Endothelial cell of umbilical vein (primary cell): ENCODE results near the gene TUT1. TPM values are rescaled to one million over a fixed set of nuclear protein-coding genes. Genes with fewer than 3 reads are reported as not detected.

ENCODE experiments used
- BruUV-seq: library from RNA; stranded (reverse); fragments of 400-500 nt; replicated peaks from 2 replicates; lab custom pipeline; 2021; lab: Mats Ljungman, UMichigan
- CTCF ChIA-PET: fragments of 300-600, 350-600 bp; sonication (Branson Sonifier 250); formaldehyde crosslinking; loops from one replicate; lab custom pipeline; 2021; ENCODE audit warnings: antibody characterized with exemption, inconsistent platforms; lab: Charles Lee
- POLR2A ChIA-PET: fragments of 300-600, 350-600 bp; sonication (Branson Sonifier 250); formaldehyde crosslinking; loops from one replicate; lab custom pipeline; 2021; ENCODE audit warnings: antibody characterized with exemption, inconsistent platforms; lab: Charles Lee
- DNase-seq: peaks from one replicate; pipeline ENCODE4 v3.0.0-alpha.2; 2011; ENCODE audit warnings: low read depth, low spot score
- FAIRE-seq: peaks from 2 replicates; lab custom pipeline; 2011; peaks lifted over from hg19 to GRCh38; lab: Jason Lieb, UNC
- H2AFZ ChIP-seq: 2 replicates; pipeline ENCODE4 v1.6.0; 2012; ENCODE audit warnings: low read depth, low read length, control low read depth, inconsistent platforms
- H3K27ac ChIP-seq: 2 replicates; pipeline ENCODE4 v1.5.1; 2011; ENCODE audit warnings: low read depth, mild to moderate bottlenecking, control low read depth, low read length, moderate library complexity; ENCODE audit not compliant: insufficient read depth
- H3K27me3 ChIP-seq, 2 experiments: 2 replicates each; pipeline versions ENCODE4 v1.6.0 to v1.6.1; 2011; ENCODE audit warnings: low read length in 2 of 2, mixed read lengths in 1 of 2; ENCODE audit not compliant: control insufficient read depth in 2 of 2, insufficient read depth in 2 of 2
- H3K36me3 ChIP-seq, 2 experiments: 2 replicates in 1 of 2; 3 replicates in 1 of 2; pipeline ENCODE4 v1.5.1; 2011; ENCODE audit warnings: low read length in 2 of 2, mild to moderate bottlenecking in 1 of 2, moderate library complexity in 1 of 2; ENCODE audit not compliant: control insufficient read depth in 2 of 2, insufficient read depth in 2 of 2; ENCODE audit errors: extremely low read depth in 1 of 2
- H3K4me1 ChIP-seq: 3 replicates; pipeline ENCODE4 v1.5.1; 2011; ENCODE audit warnings: mild to moderate bottlenecking, low read length; ENCODE audit not compliant: control insufficient read depth, insufficient read depth; ENCODE audit errors: extremely low read depth
- H3K4me2 ChIP-seq: 2 replicates; pipeline ENCODE4 v1.6.1; 2011; ENCODE audit warnings: low read length, control low read depth, mixed read lengths; ENCODE audit not compliant: insufficient read depth
- H3K4me3 ChIP-seq, 3 experiments: fragments of 200-600 bp in 1 of 3; sonication (generic), shearing (Covaris generic) in 1 of 3; replicated peaks in 1 of 3; 2 replicates each; pipeline ENCODE4 v1.5.1; 2011 to 2016; ENCODE audit warnings: control low read depth in 3 of 3, low read length in 3 of 3, mild to moderate bottlenecking in 2 of 3, inconsistent platforms in 1 of 3, low read depth in 1 of 3, moderate library complexity in 1 of 3; ENCODE audit not compliant: insufficient read depth in 1 of 3
- H3K79me2 ChIP-seq: 2 replicates; pipeline ENCODE4 v1.6.0; 2012; ENCODE audit warnings: low read length, inconsistent platforms; ENCODE audit not compliant: control insufficient read depth, insufficient read depth
- H3K9ac ChIP-seq: replicated peaks from 2 replicates; pipeline ENCODE3; 2011; ENCODE audit warnings: low read length, control low read depth; ENCODE audit not compliant: insufficient read depth; ENCODE audit errors: extremely low read depth
- H3K9me1 ChIP-seq: replicated peaks from 3 replicates; pipeline ENCODE4 v1.6.0; 2011; ENCODE audit warnings: mild to moderate bottlenecking, low read length; ENCODE audit not compliant: control insufficient read depth, insufficient read depth; ENCODE audit errors: extremely low read depth
- H3K9me3 ChIP-seq: replicated peaks from 2 replicates; pipeline ENCODE4 v1.5.1; 2012; ENCODE audit warnings: low read length, inconsistent platforms; ENCODE audit not compliant: control insufficient read depth, insufficient read depth
- H4K20me1 ChIP-seq: replicated peaks from 2 replicates; pipeline ENCODE3; 2011; ENCODE audit warnings: mild to moderate bottlenecking, low read length; ENCODE audit not compliant: control insufficient read depth, insufficient read depth; ENCODE audit errors: extremely low read depth
- CTCF ChIP-seq, 2 donors: IDR thresholded peaks; 1 replicate in 1 of 2; 2 replicates in 1 of 2; pipeline ENCODE4 v1.5.1; 2011; ENCODE audit warnings: low read length in 2 of 2, mild to moderate bottlenecking in 2 of 2, moderate library complexity in 2 of 2, control low read depth in 1 of 2, inconsistent platforms in 1 of 2, low read depth in 1 of 2; ENCODE audit not compliant: insufficient read depth in 1 of 2; ENCODE audit errors: extremely low read depth in 1 of 2
- EZH2 ChIP-seq: IDR thresholded peaks from 2 replicates; pipeline ENCODE4 v1.6.1; 2012; ENCODE audit warnings: borderline replicate concordance, low read depth, mild to moderate bottlenecking, moderate library complexity, low read length, inconsistent platforms; ENCODE audit not compliant: severe bottlenecking
- FOS ChIP-seq: IDR thresholded peaks from 2 replicates; pipeline ENCODE4 v1.6.1; 2011; ENCODE audit warnings: mild to moderate bottlenecking, low read length, moderate library complexity, borderline replicate concordance; ENCODE audit not compliant: insufficient read depth
- GATA2 ChIP-seq: IDR thresholded peaks from 2 replicates; pipeline ENCODE4 v1.7.0; 2011; ENCODE audit warnings: low read depth, mild to moderate bottlenecking, moderate library complexity, mixed read lengths, low read length; ENCODE audit not compliant: insufficient read length, insufficient read depth
- JUN ChIP-seq: IDR thresholded peaks from 2 replicates; pipeline ENCODE4 v1.6.1; 2011; ENCODE audit warnings: borderline replicate concordance, low read depth; ENCODE audit not compliant: insufficient read length, insufficient read depth
- MAX ChIP-seq: IDR thresholded peaks from 2 replicates; pipeline ENCODE4 v1.6.1; 2011; ENCODE audit not compliant: insufficient read depth, insufficient read length
- MYC ChIP-seq: IDR thresholded peaks from one replicate; pipeline ENCODE4 v1.6.1; 2011; ENCODE audit warnings: mild to moderate bottlenecking, low read depth, low read length
- POLR2A ChIP-seq: IDR thresholded peaks from 2 replicates; pipeline ENCODE4 v1.6.1; 2012; ENCODE audit warnings: low read depth, mild to moderate bottlenecking, control low read depth, low read length
- POLR2AphosphoS5 ChIP-seq: IDR thresholded peaks from 2 replicates; pipeline ENCODE4 v1.6.1; 2012; ENCODE audit warnings: low read depth, mild to moderate bottlenecking, control low read depth, low read length, moderate library complexity; ENCODE audit not compliant: insufficient read depth
- dilution Hi-C: fragments of 300-500 bp; cut with MboI; formaldehyde crosslinking; loops from one replicate; pipeline ENCODE4 v1.15.0; 2019; ENCODE audit warnings: low sequenced_read_pairs; ENCODE audit not compliant: extremely low pct_ligation_motif_present
- intact Hi-C: fragments of 100-400 bp; cut with micrococcal nuclease; formaldehyde crosslinking; loops from one replicate; pipeline ENCODE4 v1.10.0; 2022
- polyA plus RNA-seq, 4 experiments: library from polyadenylated mRNA; depleted of rRNA in 3 of 4; stranded (reverse) in 3 of 4; unstranded in 1 of 4; fragments of >200 nt; gene quantifications; 2 replicates each; pipeline versions ENCODE4 v1.2.1 to v1.2.3, GENCODE V29; 2011 to 2012; ENCODE audit warnings: missing spikeins in 1 of 4
- total RNA-seq: library from RNA; stranded (reverse); gene quantifications from 2 replicates; pipeline ENCODE4 v1.2.3, GENCODE V29; 2021

Gene TUT1
- total and polyA plus RNA-seq, 2 donors (not counting 3 experiments of a cell fraction or from before 2014, with no cell fraction given): 12.7 to 16.9 TPM

DNA sequence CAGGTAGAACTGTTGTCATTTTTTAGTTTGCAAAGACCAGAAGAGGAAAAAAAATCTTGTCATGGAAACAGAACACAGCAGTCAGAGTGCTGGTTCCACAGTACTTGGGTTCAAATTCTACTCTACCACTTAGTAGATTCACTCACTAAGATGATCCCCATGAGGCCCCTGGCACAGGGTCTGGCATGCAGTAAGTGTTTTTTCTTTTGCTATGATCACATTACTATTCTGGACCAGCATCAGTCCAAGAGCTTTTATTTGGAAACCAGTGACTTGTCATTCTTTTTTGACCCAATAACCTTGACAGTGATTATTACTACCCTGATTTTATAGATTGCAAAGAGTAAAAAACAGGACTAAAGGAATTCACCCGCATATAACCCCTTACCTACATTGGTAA lies 21.7 kb downstream of the TUT1 start:
- peaks cover 35 to 39% of the 10 kb centered on the region in 2 experiments for H3K36me3 ChIP-seq
- no peak overlapping the region for H3K4me3 ChIP-seq
- dilution Hi-C loops: no loop called here
- no peaks in the 10 kb centered on the region for H3K27me3 ChIP-seq
- peaks cover 6% of the 10 kb centered on the region for H4K20me1 ChIP-seq
- FAIRE-seq (no peak), DNase-seq (no peak)
- H3K4me2 ChIP-seq: no peak overlapping the region
- no peak overlapping the region for H2AFZ ChIP-seq
- BruUV-seq: no TSS peak
- POLR2A ChIA-PET: no interaction called here
- H3K9ac ChIP-seq: no peak overlapping the region
- no peaks in the 10 kb centered on the region for H3K9me3 ChIP-seq
- intact Hi-C loops: no loop called here
- H3K79me2 ChIP-seq: peaks cover 90% of the 10 kb centered on the region
- no peak overlapping the region for H3K27ac ChIP-seq
- CTCF ChIA-PET: interaction anchor here (0.6 to 4.2 kb wide), 5 partner anchors 10 to 175 kb away, joined by 3 to 26 read pairs (median 8); no protein-coding TSS in a partner anchor
- no peak for TF ChIP-seq MYC
- TF ChIP-seq GATA2: no peak
- TF ChIP-seq POLR2AphosphoS5: no peak
- no peak for TF ChIP-seq POLR2A
- no peak for TF ChIP-seq EZH2
- no peak for TF ChIP-seq MAX
- TF ChIP-seq JUN: no peak
- TF ChIP-seq FOS: no peak
- TF ChIP-seq CTCF (IDR thresholded peaks at IDR 0.05; ENCODE audit: extremely low read depth in 1 of 2, insufficient read depth in 1 of 2, low read depth in 1 of 2, low read length in 2 of 2): no peak
- H3K9me1 ChIP-seq: no peaks in the 10 kb centered on the region
- peaks cover 22% of the 10 kb centered on the region for H3K4me1 ChIP-seq
